Gastrocnemius medialis (tissue), 4 donors: Measurements from ENCODE around the gene SLC37A3.

Experiments used
- POLR2A ChIP-seq, 2 donors: fragments of 450-650 bp; IDR thresholded peaks; one replicate each; pipeline ENCODE4 v1.6.1; 2017; ENCODE audit warnings: antibody characterized with exemption in 2 of 2, mild to moderate bottlenecking in 2 of 2, moderate library complexity in 2 of 2
- TF ChIP-seq, protein P1 (sequence below), 5 experiments: fragments of 450-650 bp in 3 of 5; fragments of 200-600 bp in 2 of 5; sonication (generic) in 2 of 5; IDR thresholded peaks in 4 of 5; conservative IDR thresholded peaks in 1 of 5; 1 replicate in 4 of 5; 2 replicates in 1 of 5; pipeline ENCODE4 v1.5.1; 2016 to 2019; ENCODE audit warnings: antibody characterized with exemption in 5 of 5, mild to moderate bottlenecking in 3 of 5, moderate library complexity in 3 of 5

DNA sequence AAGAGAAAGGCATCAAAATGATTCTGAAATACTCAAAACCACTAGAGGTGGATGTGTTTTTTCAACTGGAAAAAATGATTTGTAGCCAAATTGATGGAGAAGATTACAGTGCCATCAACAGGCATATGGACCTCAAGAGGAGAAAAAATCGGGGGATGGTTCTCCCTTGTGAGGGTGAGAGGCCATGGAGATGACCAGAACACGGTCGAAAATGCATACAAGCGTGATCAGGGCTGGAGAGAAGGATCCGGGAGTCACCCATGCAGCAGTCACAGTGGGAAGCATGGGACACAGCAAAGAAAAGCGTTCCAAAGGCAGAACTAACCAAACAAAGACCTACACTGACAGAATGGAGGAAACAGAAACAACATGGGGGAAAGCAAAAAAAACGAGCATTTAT, 80.3 kb downstream of the SLC37A3 start:
- TF ChIP-seq, protein P1, sequence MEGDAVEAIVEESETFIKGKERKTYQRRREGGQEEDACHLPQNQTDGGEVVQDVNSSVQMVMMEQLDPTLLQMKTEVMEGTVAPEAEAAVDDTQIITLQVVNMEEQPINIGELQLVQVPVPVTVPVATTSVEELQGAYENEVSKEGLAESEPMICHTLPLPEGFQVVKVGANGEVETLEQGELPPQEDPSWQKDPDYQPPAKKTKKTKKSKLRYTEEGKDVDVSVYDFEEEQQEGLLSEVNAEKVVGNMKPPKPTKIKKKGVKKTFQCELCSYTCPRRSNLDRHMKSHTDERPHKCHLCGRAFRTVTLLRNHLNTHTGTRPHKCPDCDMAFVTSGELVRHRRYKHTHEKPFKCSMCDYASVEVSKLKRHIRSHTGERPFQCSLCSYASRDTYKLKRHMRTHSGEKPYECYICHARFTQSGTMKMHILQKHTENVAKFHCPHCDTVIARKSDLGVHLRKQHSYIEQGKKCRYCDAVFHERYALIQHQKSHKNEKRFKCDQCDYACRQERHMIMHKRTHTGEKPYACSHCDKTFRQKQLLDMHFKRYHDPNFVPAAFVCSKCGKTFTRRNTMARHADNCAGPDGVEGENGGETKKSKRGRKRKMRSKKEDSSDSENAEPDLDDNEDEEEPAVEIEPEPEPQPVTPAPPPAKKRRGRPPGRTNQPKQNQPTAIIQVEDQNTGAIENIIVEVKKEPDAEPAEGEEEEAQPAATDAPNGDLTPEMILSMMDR (IDR thresholded peaks at IDR 0.05 in 4 of 5, conservative IDR thresholded peaks at IDR 0.05 in 1 of 5): no peak
- TF ChIP-seq POLR2A (IDR thresholded peaks at IDR 0.05): no peak
